ENCODE data around the gene SCRT2. TPM values are rescaled to one million over a fixed set of nuclear protein-coding genes. Genes with fewer than 3 reads are reported as not detected.
"Not testable (repeated sequence)": the region's sequence is repeated elsewhere in the genome, so short reads cannot be mapped to it uniquely, and the experiment has no call there.

SCRT2 gene
- total RNA-seq, 1 experiment from 2014 or later = not detected

- DNase-seq (ENCODE audit: low read depth) = no peak
These were observed 26.0 kb upstream of the SCRT2 start for GRCh38 chr20:701401-702129.

GRCh38 chr20:699811-700338 lies 24.3 kb upstream of the SCRT2 start:
- DNase-seq (ENCODE audit: low read depth) = no peak

- no peak for DNase-seq (ENCODE audit: low read depth)
These were observed 23.7 kb upstream of the SCRT2 start for GRCh38 chr20:699342-699741.

- no peak for DNase-seq (ENCODE audit: low read depth)
These were observed 22.7 kb upstream of the SCRT2 start for GRCh38 chr20:698276-698675.

GRCh38 chr20:697826-698225 lies 22.2 kb upstream of the SCRT2 start:
- DNase-seq (ENCODE audit: low read depth) = no peak

GRCh38 chr20:695165-695866 lies 19.7 kb upstream of the SCRT2 start:
- DNase-seq (ENCODE audit: low read depth) = no peak

GRCh38 chr20:694496-694895 lies 18.9 kb upstream of the SCRT2 start:
- no peak for DNase-seq (ENCODE audit: low read depth)

GRCh38 chr20:693786-694185 lies 18.2 kb upstream of the SCRT2 start:
- not testable (repeated sequence) for DNase-seq (ENCODE audit: low read depth)

- no peak for DNase-seq (ENCODE audit: low read depth)
These were observed 16.4 kb upstream of the SCRT2 start for GRCh38 chr20:692044-692443.

GRCh38 chr20:689947-690346 lies 14.3 kb upstream of the SCRT2 start:
- no peak for DNase-seq (ENCODE audit: low read depth)

- DNase-seq (ENCODE audit: low read depth) = no peak
These were observed 13.7 kb upstream of the SCRT2 start for GRCh38 chr20:689348-689747.

GRCh38 chr20:688809-689212 lies 13.2 kb upstream of the SCRT2 start:
- DNase-seq (ENCODE audit: low read depth) = peak; percentile 17

GRCh38 chr20:687468-688203 lies 12.0 kb upstream of the SCRT2 start:
- DNase-seq (ENCODE audit: low read depth) = no peak

GRCh38 chr20:684676-685319 lies 9.2 kb upstream of the SCRT2 start:
- DNase-seq (ENCODE audit: low read depth) = no peak

GRCh38 chr20:682123-682522 lies 6.5 kb upstream of the SCRT2 start:
- no peak for DNase-seq (ENCODE audit: low read depth)

- no peak for DNase-seq (ENCODE audit: low read depth)
These were observed 5.1 kb upstream of the SCRT2 start for GRCh38 chr20:680638-681187.

GRCh38 chr20:677957-678356 lies 2.4 kb upstream of the SCRT2 start:
- DNase-seq (ENCODE audit: low read depth) = no peak

- no peak for DNase-seq (ENCODE audit: low read depth)
These were observed 1.4 kb upstream of the SCRT2 start for GRCh38 chr20:676967-677366.

- no peak for DNase-seq (ENCODE audit: low read depth)
These were observed 824 bp upstream of the SCRT2 start for GRCh38 chr20:676315-676937.

- DNase-seq (ENCODE audit: low read depth) = no peak
These were observed 559 bp downstream of the SCRT2 start for GRCh38 chr20:675033-675452.

GRCh38 chr20:673603-674001 lies 2.0 kb downstream of the SCRT2 start:
- DNase-seq (ENCODE audit: low read depth) = no peak
